ENCODE results near the gene SPATA32.

SPATA32 gene

DNA sequence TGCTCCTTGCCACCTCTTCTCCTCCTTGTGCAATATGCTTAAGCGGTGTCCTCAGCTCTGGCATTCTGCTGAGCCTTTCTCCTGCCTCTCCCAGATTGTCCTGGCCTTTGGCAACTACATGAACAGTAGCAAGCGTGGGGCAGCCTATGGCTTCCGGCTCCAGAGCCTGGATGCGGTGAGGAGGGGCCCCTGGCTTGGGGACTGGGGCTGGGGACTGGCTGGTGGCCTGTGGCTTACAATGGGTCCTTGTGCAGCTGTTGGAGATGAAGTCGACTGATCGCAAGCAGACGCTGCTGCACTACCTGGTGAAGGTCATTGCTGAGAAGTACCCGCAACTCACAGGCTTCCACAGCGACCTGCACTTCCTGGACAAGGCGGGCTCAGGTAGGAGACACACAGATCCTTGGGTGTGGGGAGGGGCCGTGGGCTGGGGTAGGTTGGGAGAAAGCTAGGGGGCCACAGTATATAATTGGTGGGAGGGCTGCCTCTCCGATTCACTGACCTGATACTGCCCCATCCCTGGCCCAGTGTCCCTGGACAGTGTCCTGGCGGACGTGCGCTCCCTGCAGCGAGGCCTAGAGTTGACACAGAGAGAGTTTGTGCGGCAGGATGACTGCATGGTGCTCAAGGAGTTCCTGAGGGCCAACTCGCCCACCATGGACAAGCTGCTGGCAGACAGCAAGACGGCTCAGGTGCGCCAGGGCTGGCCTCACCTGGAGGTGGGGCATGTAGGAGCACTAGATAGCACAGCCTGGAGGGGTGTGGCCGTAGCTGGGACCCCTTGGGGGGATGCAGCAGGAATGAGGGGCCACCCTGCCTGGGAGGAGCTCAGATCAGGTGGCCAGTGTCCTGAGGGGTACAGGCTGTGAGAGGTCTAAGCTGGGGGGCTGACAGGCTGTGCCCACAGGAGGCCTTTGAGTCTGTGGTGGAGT lies 16.9 kb downstream of the SPATA32 start:
- TF ChIP-seq, protein P1, sequence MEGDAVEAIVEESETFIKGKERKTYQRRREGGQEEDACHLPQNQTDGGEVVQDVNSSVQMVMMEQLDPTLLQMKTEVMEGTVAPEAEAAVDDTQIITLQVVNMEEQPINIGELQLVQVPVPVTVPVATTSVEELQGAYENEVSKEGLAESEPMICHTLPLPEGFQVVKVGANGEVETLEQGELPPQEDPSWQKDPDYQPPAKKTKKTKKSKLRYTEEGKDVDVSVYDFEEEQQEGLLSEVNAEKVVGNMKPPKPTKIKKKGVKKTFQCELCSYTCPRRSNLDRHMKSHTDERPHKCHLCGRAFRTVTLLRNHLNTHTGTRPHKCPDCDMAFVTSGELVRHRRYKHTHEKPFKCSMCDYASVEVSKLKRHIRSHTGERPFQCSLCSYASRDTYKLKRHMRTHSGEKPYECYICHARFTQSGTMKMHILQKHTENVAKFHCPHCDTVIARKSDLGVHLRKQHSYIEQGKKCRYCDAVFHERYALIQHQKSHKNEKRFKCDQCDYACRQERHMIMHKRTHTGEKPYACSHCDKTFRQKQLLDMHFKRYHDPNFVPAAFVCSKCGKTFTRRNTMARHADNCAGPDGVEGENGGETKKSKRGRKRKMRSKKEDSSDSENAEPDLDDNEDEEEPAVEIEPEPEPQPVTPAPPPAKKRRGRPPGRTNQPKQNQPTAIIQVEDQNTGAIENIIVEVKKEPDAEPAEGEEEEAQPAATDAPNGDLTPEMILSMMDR (conservative IDR thresholded peaks at IDR 0.05; ENCODE audit: low read depth, low read length) = no peak
- Histone ChIP-seq H3K27ac (no peak overlapping the region; the same call in 1 of the 2 replicates), H3K4me2 (no peak overlapping the region), H2AFZ (ENCODE audit: low read depth) (no peak overlapping the region), H3K27me3 (ENCODE audit: insufficient read depth, low read depth) (no peaks in the 10 kb centered on the region), H3K36me3 (ENCODE audit: insufficient read depth) (peaks cover 6% of the 10 kb centered on the region; the same call in 1 of the 2 replicates), H3K4me3 (IDR thresholded peaks at IDR 0.05; ENCODE audit: insufficient read depth, low read depth, low read length) (no peak overlapping the region), H4K20me1 (ENCODE audit: insufficient read depth) (no peaks in the 10 kb centered on the region), H3K9ac (no peak overlapping the region), H3K4me1 (ENCODE audit: low read depth, poor library complexity, severe bottlenecking) (peaks cover 19% of the 10 kb centered on the region), H3K79me2 (ENCODE audit: insufficient read depth, low read depth) (no peaks in the 10 kb centered on the region)

GRCh38 chr17:45243750-45244149 lies 18.1 kb downstream of the SPATA32 start:
- Histone ChIP-seq H3K27ac (no peak overlapping the region), H3K79me2 (ENCODE audit: insufficient read depth, low read depth) (no peaks in the 10 kb centered on the region), H3K9ac (no peak overlapping the region), H4K20me1 (ENCODE audit: insufficient read depth) (no peaks in the 10 kb centered on the region), H3K36me3 (ENCODE audit: insufficient read depth) (peaks cover 6% of the 10 kb centered on the region; the same call in 1 of the 2 replicates), H2AFZ (ENCODE audit: low read depth) (no peak overlapping the region), H3K4me1 (ENCODE audit: low read depth, poor library complexity, severe bottlenecking) (peaks cover 12% of the 10 kb centered on the region), H3K27me3 (ENCODE audit: insufficient read depth, low read depth) (no peaks in the 10 kb centered on the region), H3K4me3 (IDR thresholded peaks at IDR 0.05; ENCODE audit: insufficient read depth, low read depth, low read length) (no peak overlapping the region), H3K4me2 (no peak overlapping the region)
- TF ChIP-seq, protein P1 (conservative IDR thresholded peaks at IDR 0.05; ENCODE audit: low read depth, low read length) = no peak

- peaks cover 20% of the 10 kb centered on the region for H3K4me1 ChIP-seq (ENCODE audit: low read depth, poor library complexity, severe bottlenecking)
- H3K36me3 ChIP-seq (ENCODE audit: insufficient read depth) = peaks cover 6% of the 10 kb centered on the region; the same call in 1 of the 2 replicates
- TF ChIP-seq, protein P1 (conservative IDR thresholded peaks at IDR 0.05; ENCODE audit: low read depth, low read length) = no peak
- no peak overlapping the region for H2AFZ ChIP-seq (ENCODE audit: low read depth)
- no peak overlapping the region for H3K27ac ChIP-seq
- H3K79me2 ChIP-seq (ENCODE audit: insufficient read depth, low read depth) = peaks cover 8% of the 10 kb centered on the region; the same call in 1 of the 2 replicates
- H3K4me3 ChIP-seq (IDR thresholded peaks at IDR 0.05; ENCODE audit: insufficient read depth, low read depth, low read length) = no peak overlapping the region
- no peaks in the 10 kb centered on the region for H3K27me3 ChIP-seq (ENCODE audit: insufficient read depth, low read depth)
- H3K9ac ChIP-seq = no peak overlapping the region
- H3K4me2 ChIP-seq = no peak overlapping the region
- no peaks in the 10 kb centered on the region for H4K20me1 ChIP-seq (ENCODE audit: insufficient read depth)
These were observed 19.9 kb downstream of the SPATA32 start for GRCh38 chr17:45242029-45242414.

- H4K20me1 ChIP-seq (ENCODE audit: insufficient read depth) = no peaks in the 10 kb centered on the region
- peaks cover 6% of the 10 kb centered on the region; the same call in 1 of the 2 replicates for H3K36me3 ChIP-seq (ENCODE audit: insufficient read depth)
- peaks cover 12% of the 10 kb centered on the region; the same call in 1 of the 2 replicates for H3K79me2 ChIP-seq (ENCODE audit: insufficient read depth, low read depth)
- no peaks in the 10 kb centered on the region for H3K27me3 ChIP-seq (ENCODE audit: insufficient read depth, low read depth)
- peaks cover 22% of the 10 kb centered on the region for H3K4me1 ChIP-seq (ENCODE audit: low read depth, poor library complexity, severe bottlenecking)
- H2AFZ ChIP-seq (ENCODE audit: low read depth) = no peak overlapping the region
- no peak overlapping the region for H3K9ac ChIP-seq
- no peak overlapping the region for H3K4me3 ChIP-seq (IDR thresholded peaks at IDR 0.05; ENCODE audit: insufficient read depth, low read depth, low read length)
- H3K4me2 ChIP-seq = no peak overlapping the region
- H3K27ac ChIP-seq = no peak overlapping the region
- TF ChIP-seq, protein P1 (conservative IDR thresholded peaks at IDR 0.05; ENCODE audit: low read depth, low read length) = no peak
These were observed 20.4 kb downstream of the SPATA32 start for GRCh38 chr17:45241328-45242028.
